Body of pancreas (tissue), 4 donors: ENCODE results near the gene CST7.

Experiments used
- CTCF ChIP-seq, 7 experiments: fragments of 450-650 bp in 4 of 7; fragments of 200-600 bp in 3 of 7; sonication (generic) in 3 of 7; IDR thresholded peaks; one replicate each; pipeline ENCODE4 v1.5.1; 2016 to 2019; ENCODE audit warnings: antibody characterized with exemption in 7 of 7
- POLR2A ChIP-seq, 3 donors: fragments of 450-650 bp; IDR thresholded peaks; one replicate each; pipeline ENCODE4 v1.6.1; 2016; ENCODE audit warnings: antibody characterized with exemption in 3 of 3, mild to moderate bottlenecking in 2 of 3

DNA sequence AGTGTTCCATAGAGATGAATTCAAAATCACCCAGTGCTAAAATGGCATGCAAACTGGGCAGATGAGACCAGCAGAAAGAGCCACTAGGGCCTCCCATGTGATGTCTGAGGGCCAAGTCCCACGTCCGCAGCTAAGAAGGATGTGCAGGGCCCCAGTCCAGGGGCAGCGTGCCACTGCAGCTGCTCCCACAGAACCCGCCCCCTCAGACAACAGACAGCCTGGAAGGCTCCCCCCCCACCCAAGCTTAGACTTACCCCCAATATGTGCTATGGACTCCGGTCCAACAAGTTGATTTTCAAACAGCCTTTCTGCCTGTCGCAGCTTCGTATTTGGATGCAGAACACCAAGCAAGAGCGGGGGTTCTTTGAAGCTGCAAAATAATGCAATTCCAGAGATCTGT is 29.4 kb downstream of the CST7 start:
- no peak for TF ChIP-seq CTCF (IDR thresholded peaks at IDR 0.05)
- no peak for TF ChIP-seq POLR2A (IDR thresholded peaks at IDR 0.05)
